HFF-Myc (cell line): ENCODE data around the gene AADAT.

ENCODE experiments used
- DNase-seq: peaks from one replicate; pipeline ENCODE4 v3.0.0-alpha.2; 2011; ENCODE audit warnings: low read depth; ENCODE audit errors: extremely low read depth
- H3K4me3 ChIP-seq: replicated peaks from 2 replicates; pipeline ENCODE4 v1.5.1; 2011; ENCODE audit warnings: low read depth, mild to moderate bottlenecking, control low read depth, low read length
- TF ChIP-seq, protein P1 (sequence below): IDR thresholded peaks from 2 replicates; pipeline ENCODE4 v1.5.1; 2012; ENCODE audit warnings: mild to moderate bottlenecking, low read depth, low read length, control low read depth; ENCODE audit errors: missing control alignments

Gene AADAT

GRCh38 chr4:170089668-170090351, at the start of gene AADAT:
Gene AADAT, minus strand, starts transcription at chr4:170089956. Its CDS starts 266 bp downstream, at chr4:170089690.
- TF ChIP-seq, protein P1, sequence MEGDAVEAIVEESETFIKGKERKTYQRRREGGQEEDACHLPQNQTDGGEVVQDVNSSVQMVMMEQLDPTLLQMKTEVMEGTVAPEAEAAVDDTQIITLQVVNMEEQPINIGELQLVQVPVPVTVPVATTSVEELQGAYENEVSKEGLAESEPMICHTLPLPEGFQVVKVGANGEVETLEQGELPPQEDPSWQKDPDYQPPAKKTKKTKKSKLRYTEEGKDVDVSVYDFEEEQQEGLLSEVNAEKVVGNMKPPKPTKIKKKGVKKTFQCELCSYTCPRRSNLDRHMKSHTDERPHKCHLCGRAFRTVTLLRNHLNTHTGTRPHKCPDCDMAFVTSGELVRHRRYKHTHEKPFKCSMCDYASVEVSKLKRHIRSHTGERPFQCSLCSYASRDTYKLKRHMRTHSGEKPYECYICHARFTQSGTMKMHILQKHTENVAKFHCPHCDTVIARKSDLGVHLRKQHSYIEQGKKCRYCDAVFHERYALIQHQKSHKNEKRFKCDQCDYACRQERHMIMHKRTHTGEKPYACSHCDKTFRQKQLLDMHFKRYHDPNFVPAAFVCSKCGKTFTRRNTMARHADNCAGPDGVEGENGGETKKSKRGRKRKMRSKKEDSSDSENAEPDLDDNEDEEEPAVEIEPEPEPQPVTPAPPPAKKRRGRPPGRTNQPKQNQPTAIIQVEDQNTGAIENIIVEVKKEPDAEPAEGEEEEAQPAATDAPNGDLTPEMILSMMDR = peak; percentile 66
- peak; percentile 33 for DNase-seq
- H3K4me3 ChIP-seq = peak within 1 kb of the TSS; percentile 87

GRCh38 chr4:170138580-170139194, 48.9 kb upstream of the AADAT start:
- peak; percentile 76 for DNase-seq
- H3K4me3 ChIP-seq = no peak overlapping the region
- TF ChIP-seq, protein P1 = peak; percentile 75

DNA sequence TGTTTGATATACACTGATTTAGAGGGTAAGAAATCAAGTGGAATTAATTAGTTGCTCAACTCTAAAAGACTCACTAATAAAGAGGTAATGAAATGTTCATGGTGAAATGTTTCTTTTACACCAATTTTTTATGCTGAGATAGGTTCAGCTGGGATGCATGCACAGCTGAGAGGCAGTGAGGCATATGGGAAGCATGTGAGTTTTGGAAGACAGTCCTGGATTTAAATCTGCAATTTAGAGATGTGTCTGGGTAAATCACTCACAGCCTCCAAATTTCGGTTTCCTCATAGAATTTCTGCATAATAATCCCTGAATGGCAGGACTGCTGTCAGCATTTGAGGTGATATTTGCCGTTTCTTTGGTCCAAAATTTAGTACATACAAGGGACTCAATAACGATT, 48.2 kb upstream of the AADAT start:
- TF ChIP-seq, protein P1 = no peak
- no peak overlapping the region for H3K4me3 ChIP-seq
- DNase-seq = no peak

DNA sequence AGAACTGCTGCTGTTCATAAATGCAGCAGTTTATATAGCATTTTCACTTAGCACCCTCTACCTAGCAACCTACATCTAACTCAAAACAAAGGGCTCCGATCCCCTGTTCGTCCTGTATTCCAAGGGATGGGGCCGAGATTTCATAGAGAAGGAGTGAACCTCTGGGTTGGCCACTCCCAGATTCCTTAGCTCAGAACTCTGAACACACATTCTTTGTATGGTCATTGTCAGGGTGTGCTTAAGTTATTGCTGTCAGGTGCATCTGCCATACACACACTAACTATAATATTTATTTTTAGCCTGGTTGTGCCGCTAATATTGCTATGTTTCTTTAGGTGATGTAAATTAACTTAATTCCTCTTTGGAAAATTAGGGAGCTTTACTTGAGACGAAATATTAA, 47.7 kb upstream of the AADAT start:
- DNase-seq = no peak
- TF ChIP-seq, protein P1 = no peak
- no peak overlapping the region for H3K4me3 ChIP-seq

GRCh38 chr4:170134821-170135220, 45.1 kb upstream of the AADAT start:
- no peak for DNase-seq
- TF ChIP-seq, protein P1 = no peak
- H3K4me3 ChIP-seq = no peak overlapping the region

DNA sequence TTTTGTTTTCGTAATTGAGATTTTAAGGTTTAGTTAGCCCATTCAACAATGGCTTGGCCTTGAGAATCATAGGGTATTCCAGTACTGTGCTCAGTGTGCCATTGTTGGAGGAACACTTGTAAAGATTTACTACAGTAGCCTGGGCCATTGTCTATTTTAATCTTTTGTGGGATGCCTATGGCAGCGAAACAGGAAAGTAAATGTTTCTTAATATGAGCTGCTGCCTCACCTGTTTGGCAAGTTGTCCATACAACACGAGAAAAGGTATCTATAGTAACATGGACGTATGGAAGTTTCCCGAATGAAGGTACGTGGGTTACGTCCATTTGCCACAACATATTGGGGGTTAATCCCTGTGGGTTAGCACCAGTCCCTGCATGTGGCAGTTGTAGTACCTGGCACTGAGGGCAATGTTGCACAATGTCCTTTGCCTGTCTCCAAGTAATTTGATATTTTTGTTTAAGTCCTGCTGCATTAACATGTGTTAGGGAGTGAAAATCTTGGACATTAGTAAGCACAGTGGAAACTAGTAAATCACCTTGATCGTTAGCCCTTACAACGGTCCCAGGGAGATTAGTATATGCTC, 38.6 kb upstream of the AADAT start:
- TF ChIP-seq, protein P1 = no peak
- no peak for DNase-seq
- no peak overlapping the region for H3K4me3 ChIP-seq
